A673 (cell line): Measurements from ENCODE around the gene ENDOU.

Experiments
- CTCF ChIP-seq: fragments of 300-800, 200-600 bp; sonication (generic); conservative IDR thresholded peaks from 2 replicates; pipeline ENCODE4 v1.5.1; 2017; ENCODE audit warnings: low read depth, mild to moderate bottlenecking, antibody characterized with exemption, low read length, moderate library complexity, mixed read lengths
- EZH2 ChIP-seq: fragments of 200-600 bp; sonication (generic); IDR thresholded peaks from 2 replicates; pipeline ENCODE4 v1.6.1; 2017; ENCODE audit warnings: borderline replicate concordance, low read depth, mild to moderate bottlenecking, mixed read lengths, antibody characterized with exemption, low read length; ENCODE audit not compliant: poor library complexity, severe bottlenecking

GRCh38 chr12:47736877-47737676 is 11.8 kb upstream of the ENDOU start:
- no peak for TF ChIP-seq CTCF
- TF ChIP-seq EZH2 = no peak
